Fibroblast of lung (primary cell): ENCODE results near the gene TP73.

Experiments used
- CTCF ChIP-seq, 2 donors: IDR thresholded peaks in 1 of 2; conservative IDR thresholded peaks in 1 of 2; 1 replicate in 1 of 2; 2 replicates in 1 of 2; pipeline ENCODE4 v1.5.1; 2011 to 2012; ENCODE audit warnings: low read length in 2 of 2, control low read depth in 1 of 2, inconsistent platforms in 1 of 2, low read depth in 1 of 2, mild to moderate bottlenecking in 1 of 2
- EZH2 ChIP-seq: IDR thresholded peaks from 2 replicates; pipeline ENCODE4 v1.5.1; 2012; ENCODE audit warnings: low read length, control low read depth, mild to moderate bottlenecking; ENCODE audit errors: missing control alignments

GRCh38 chr1:3744646-3745045, 92.3 kb downstream of the TP73 start:
- TF ChIP-seq CTCF (conservative IDR thresholded peaks at IDR 0.05 in 1 of 2, IDR thresholded peaks at IDR 0.05 in 1 of 2; ENCODE audit: low read depth in 1 of 2, low read length in 2 of 2) = no peak
- TF ChIP-seq EZH2 = no peak
